ENCODE data around the gene DICER1. TPM values are rescaled to one million over a fixed set of nuclear protein-coding genes. Genes with fewer than 3 reads are reported as not detected.
A peak's percentile ranks its signal among the peaks of the same experiment; 100 is the strongest.

The DICER1 gene
- total RNA-seq, 2 donors from 2014 or later, result 46.5 to 48.1 TPM

DNA sequence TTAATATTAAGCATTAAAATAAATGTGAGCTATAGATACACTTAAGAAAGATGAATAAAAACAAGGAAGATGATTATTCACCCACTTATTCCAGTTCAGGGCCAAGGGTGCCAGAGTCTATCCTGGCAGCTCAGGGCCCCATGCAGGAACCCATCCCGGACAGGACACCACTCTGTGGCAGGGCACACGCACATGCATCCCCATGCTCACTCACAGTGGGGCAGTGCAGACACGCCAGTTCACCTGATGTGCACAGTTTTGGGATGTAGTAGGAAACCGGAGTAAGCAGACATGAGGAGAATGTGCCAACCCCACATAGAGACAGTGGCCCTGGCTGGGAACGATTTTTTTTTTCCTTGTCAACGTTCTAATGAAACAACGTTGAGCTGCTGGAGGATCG lies 47.2 kb downstream of the DICER1 start:
- ATAC-seq (replicated peaks), result no peak
- Mint-ChIP-seq H3K36me3 (ENCODE audit: low read depth) (peaks cover 93% of the 10 kb centered on the region), H3K4me1 (no peaks in the 10 kb centered on the region), H3K4me3 (no peak overlapping the region), H3K27me3 (no peaks in the 10 kb centered on the region), H3K27ac (no peak overlapping the region), H3K9me3 (no peaks in the 10 kb centered on the region)

DNA sequence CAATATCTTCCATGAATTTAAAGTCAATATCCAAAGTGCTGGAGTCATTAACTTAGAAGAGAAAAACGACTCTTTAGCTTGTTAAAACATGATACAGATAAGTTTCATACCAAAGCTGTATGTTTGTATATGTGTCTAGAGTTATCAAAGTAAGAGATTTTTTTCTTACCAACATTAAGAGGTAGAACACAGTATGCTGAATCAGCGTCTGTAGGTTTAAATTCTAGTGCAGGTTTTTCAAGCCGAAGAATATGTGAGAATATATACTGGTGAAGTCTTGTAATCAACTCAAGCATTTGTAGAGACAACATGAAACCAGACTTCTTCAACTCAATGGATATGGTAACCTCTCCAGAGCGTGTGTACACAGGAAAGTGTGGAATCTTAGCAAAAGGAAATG lies 49.6 kb downstream of the DICER1 start:
- no peak overlapping the region for H3K27ac Mint-ChIP-seq

DNA sequence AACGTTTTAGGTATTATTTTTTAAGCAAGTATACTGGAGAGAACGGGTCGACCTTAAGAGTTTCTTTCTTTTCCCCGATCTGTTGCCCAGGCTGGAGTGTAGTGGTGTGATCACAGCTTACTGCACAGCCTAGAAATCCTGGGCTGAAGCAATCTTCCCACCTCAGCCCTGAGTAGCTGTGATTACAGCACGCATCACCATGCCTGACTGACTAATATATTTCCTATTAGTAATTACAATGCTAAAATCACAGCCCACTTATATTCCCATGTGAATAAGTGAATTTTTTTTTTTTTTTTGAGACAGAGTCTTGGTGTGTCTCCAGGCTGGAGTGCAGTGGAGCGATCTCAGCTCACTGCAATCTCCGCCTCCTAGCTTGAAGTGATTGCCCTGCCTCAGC lies 50.4 kb downstream of the DICER1 start:
- Mint-ChIP-seq H3K36me3 (ENCODE audit: low read depth) (peaks cover 94% of the 10 kb centered on the region), H3K27me3 (no peaks in the 10 kb centered on the region), H3K27ac (no peak overlapping the region), H3K4me3 (no peak overlapping the region), H3K9me3 (no peaks in the 10 kb centered on the region), H3K4me1 (peaks cover 6% of the 10 kb centered on the region)
- no peak for ATAC-seq (replicated peaks)

More for the DNA sequence above, 49.6 kb downstream of the DICER1 start:
- H3K9me3 Mint-ChIP-seq, result no peaks in the 10 kb centered on the region
- H3K36me3 Mint-ChIP-seq (ENCODE audit: low read depth), result peaks cover 93% of the 10 kb centered on the region
- no peak for ATAC-seq (replicated peaks)
- peaks cover 1% of the 10 kb centered on the region for H3K4me1 Mint-ChIP-seq
- no peaks in the 10 kb centered on the region for H3K27me3 Mint-ChIP-seq
- no peak overlapping the region for H3K4me3 Mint-ChIP-seq

DNA sequence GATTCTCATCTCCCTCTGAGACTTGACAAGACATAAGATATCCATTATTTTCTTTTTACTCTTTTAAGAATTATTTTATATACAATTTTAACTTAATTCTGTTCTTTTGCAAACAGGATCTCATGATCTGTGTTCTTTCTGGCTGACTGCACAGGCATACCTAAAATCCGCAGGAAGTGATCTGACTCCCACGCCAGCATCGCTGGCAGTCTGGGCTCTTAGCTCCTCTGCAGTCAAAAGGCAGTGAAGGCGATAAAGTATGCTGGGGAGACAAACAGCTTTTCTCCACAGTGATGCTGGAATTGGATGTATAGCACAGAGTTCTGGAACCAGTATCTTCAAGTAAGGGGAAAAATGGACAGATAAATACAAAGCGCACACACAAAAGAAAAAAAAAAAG lies 52.4 kb downstream of the DICER1 start:
- H3K27me3 Mint-ChIP-seq, result no peaks in the 10 kb centered on the region
- H3K4me3 Mint-ChIP-seq, result no peak overlapping the region
- H3K27ac Mint-ChIP-seq, result no peak overlapping the region
- no peaks in the 10 kb centered on the region for H3K9me3 Mint-ChIP-seq
- peaks cover 86% of the 10 kb centered on the region for H3K36me3 Mint-ChIP-seq (ENCODE audit: low read depth)
- no peak for ATAC-seq (replicated peaks)
- peaks cover 11% of the 10 kb centered on the region for H3K4me1 Mint-ChIP-seq

DNA sequence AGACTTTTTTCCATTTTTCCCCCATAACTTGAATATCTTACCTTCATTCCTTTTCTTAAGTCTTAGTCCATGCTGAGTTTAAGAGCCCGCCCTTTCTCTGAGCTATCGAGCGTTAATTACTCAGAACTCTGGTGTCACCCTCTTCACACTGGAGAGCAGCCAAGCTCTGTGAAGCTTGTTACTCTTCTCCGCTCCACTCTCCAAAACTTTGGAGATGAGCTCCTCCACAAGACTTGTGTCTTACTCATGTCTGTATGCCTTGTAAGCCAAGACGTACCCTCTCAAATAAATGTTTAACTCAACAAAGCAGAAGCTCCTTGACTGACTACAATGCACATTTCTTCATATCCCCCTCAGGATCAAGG lies 54.7 kb downstream of the DICER1 start:
- Mint-ChIP-seq H3K4me1 (peaks cover 11% of the 10 kb centered on the region), H3K9me3 (no peaks in the 10 kb centered on the region)

DNA sequence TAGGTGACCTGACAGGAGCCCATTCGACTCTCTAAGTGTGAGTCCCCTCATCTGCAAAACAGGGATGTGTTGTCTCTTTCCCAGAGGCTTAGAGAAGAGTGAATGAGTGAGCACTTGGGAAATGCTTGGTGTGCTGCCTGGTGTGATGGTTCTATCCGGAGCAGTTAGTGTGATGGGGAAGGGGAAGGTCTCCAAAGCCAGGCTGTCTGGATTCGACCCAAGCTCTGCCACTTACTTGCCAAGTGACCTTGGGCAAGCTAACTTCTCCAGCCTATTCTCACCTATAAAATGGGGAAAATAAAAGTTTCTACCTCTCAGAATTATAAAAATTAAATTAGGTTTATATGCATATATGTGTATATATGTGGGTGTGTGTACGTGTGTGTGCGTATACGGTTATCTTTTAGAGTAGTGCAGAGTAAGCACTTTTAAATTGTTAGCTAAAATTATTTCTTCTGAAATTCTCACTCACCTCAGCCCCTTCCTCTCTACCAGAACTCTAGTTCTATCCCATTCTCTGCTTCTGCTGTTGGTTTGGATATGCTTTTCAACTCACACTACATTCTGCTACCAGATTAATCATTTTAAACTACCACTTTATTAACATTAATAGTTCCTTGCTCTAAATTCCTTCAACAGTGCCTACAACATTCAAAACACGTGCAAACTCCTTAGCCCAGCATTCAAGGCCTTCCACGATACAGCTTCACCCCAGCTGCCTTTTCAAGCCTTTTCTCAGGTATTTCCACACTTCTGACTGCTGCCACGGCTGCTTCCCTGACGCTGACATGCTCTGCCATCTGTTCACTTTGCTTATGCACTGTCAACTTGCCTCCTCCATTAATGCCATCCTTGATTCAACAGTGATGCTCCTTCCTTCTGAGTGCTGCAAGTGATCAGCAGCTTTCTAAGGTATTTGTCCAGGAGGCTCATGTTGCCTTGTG lies 55.3 kb downstream of the DICER1 start:
- no peak overlapping the region for H3K4me3 Mint-ChIP-seq
- no peaks in the 10 kb centered on the region for H3K27me3 Mint-ChIP-seq
- ATAC-seq (replicated peaks), result no peak
- H3K9me3 Mint-ChIP-seq, result no peaks in the 10 kb centered on the region
- H3K27ac Mint-ChIP-seq, result peak overlapping the region; percentile 7
- peaks cover 88% of the 10 kb centered on the region for H3K36me3 Mint-ChIP-seq (ENCODE audit: low read depth)
- peaks cover 11% of the 10 kb centered on the region for H3K4me1 Mint-ChIP-seq

More for the DNA sequence above, 54.7 kb downstream of the DICER1 start:
- peak overlapping the region; percentile 7 for H3K27ac Mint-ChIP-seq
- no peaks in the 10 kb centered on the region for H3K27me3 Mint-ChIP-seq
- ATAC-seq (replicated peaks), result no peak
- peaks cover 88% of the 10 kb centered on the region for H3K36me3 Mint-ChIP-seq (ENCODE audit: low read depth)
- H3K4me3 Mint-ChIP-seq, result no peak overlapping the region

DNA sequence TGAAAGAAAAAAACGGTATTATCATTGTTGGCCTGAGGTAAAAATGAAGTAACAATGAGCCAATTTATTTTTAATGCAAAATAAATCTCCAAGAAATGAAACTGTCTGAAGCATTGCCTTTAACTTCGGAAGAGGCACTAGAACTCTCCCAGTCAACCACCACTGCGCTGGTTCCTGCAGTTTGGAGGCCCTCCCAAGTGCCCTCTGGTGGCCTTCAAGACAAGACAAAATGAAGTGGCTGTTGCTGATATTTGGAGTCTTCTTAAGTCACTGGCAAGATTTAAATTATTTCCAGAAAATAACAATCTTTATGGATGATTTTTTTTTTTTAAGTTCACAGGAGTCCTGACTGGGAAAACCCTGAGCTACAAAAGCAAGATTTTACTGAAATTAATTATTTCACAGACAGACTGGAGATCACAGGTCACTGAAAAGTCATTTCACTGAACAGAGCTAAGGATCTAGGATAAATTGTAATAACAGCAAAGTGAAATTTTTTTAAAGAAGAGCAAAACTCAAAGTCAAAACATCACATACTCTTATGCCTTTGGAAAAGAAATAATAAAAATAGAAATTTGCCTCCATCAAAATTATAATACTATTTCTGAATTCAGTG lies 58.2 kb downstream of the DICER1 start:
- Mint-ChIP-seq H3K9me3 (no peaks in the 10 kb centered on the region), H3K4me1 (peaks cover 11% of the 10 kb centered on the region), H3K27me3 (no peaks in the 10 kb centered on the region), H3K4me3 (no peak overlapping the region), H3K27ac (no peak overlapping the region), H3K36me3 (ENCODE audit: low read depth) (peaks cover 90% of the 10 kb centered on the region)
- ATAC-seq (replicated peaks), result no peak

DNA sequence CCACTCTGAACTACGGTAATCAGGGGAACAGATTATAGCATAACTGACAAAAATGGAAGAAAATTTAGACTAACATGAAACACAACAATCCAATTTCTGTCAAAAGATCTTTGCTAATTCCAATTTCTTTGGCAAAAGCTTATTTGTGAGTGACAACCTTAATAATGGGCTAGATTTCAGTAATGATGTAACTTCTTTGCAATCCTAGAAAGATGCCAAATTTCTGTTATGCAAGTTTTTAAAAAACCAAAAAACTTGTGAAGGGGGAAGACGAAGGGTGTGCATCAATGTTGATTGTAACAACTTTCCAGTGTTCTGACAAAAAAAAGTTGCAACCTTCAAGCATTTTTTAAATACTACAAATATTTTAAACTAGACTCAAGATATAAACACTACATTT lies 59.9 kb downstream of the DICER1 start:
- H3K4me1 Mint-ChIP-seq, result peaks cover 6% of the 10 kb centered on the region
- no peaks in the 10 kb centered on the region for H3K27me3 Mint-ChIP-seq
- H3K9me3 Mint-ChIP-seq, result no peaks in the 10 kb centered on the region
- ATAC-seq (replicated peaks), result no peak
- no peak overlapping the region for H3K4me3 Mint-ChIP-seq
- peaks cover 90% of the 10 kb centered on the region for H3K36me3 Mint-ChIP-seq (ENCODE audit: low read depth)
- no peak overlapping the region for H3K27ac Mint-ChIP-seq

DNA sequence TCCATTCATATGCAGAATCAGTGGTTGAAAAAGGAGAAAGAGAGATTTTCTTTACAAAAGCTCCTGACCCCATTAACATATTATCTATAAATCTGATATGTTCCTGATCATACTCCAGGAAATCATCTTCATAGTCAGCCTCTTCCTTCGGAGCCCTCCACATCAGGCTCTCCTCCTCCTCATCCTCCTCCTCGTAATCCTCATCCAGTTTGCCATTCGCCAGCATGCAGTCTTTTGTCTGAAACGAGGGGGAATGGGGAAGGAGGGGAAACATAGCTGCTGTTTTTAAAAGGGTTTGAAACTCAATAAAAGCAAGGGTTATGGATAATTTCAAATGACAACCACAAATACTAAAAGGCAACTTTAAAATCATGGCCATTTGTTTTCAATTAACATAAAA lies 60.9 kb downstream of the DICER1 start:
- H3K27me3 Mint-ChIP-seq, result no peaks in the 10 kb centered on the region
- peaks cover 6% of the 10 kb centered on the region for H3K4me1 Mint-ChIP-seq
- H3K4me3 Mint-ChIP-seq, result no peak overlapping the region
- H3K27ac Mint-ChIP-seq, result no peak overlapping the region
- ATAC-seq (replicated peaks), result no peak
- H3K36me3 Mint-ChIP-seq (ENCODE audit: low read depth), result peaks cover 94% of the 10 kb centered on the region
- no peaks in the 10 kb centered on the region for H3K9me3 Mint-ChIP-seq

DNA sequence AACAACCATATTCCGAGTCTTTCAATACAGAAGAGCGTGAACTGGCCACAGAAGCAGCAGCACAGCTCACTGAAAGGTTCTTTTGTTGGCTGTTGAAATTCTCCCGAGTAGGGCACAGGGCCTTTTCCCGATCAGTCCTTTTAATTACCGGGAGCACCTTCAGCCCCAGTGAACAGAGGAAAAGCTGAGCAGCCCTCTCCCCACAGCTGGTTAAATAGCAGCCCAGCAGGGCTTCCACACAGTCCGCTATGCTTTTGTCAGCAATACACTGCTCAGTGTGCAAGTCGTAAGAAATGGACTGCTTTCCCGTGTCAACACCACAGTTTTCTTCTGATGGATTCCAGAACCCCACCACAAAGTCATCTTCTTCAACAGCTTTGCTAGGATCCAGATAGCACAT lies 61.3 kb downstream of the DICER1 start:
- no peak for ATAC-seq (replicated peaks)
- H3K4me1 Mint-ChIP-seq, result peaks cover 6% of the 10 kb centered on the region
- H3K4me3 Mint-ChIP-seq, result no peak overlapping the region
- H3K36me3 Mint-ChIP-seq (ENCODE audit: low read depth), result peaks cover 98% of the 10 kb centered on the region
- H3K27me3 Mint-ChIP-seq, result no peaks in the 10 kb centered on the region
- H3K9me3 Mint-ChIP-seq, result no peaks in the 10 kb centered on the region
- no peak overlapping the region for H3K27ac Mint-ChIP-seq

DNA sequence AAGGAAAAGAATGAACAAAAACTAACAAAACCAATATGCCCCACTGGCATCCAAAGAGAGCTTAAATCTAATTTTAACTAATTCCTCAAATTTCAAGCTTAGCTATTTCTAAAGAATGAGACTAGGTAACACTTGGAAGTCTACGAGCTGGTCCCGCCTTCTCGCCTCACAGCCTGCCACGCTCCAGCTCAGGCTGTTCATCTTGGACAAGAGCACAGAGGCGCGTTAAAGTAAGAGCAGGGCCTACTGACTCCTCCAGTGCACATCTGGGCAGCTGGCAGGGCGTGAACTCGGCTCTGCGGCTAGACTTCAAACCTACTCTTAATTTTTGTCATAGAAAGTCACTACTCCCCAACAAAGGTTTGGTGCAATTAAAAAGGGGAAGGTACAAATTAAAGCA lies 64.6 kb downstream of the DICER1 start:
- Mint-ChIP-seq H3K4me1 (no peaks in the 10 kb centered on the region), H3K4me3 (no peak overlapping the region), H3K27me3 (no peaks in the 10 kb centered on the region), H3K36me3 (ENCODE audit: low read depth) (peaks cover 99% of the 10 kb centered on the region), H3K9me3 (no peaks in the 10 kb centered on the region), H3K27ac (no peak overlapping the region)
- ATAC-seq (replicated peaks), result no peak

DNA sequence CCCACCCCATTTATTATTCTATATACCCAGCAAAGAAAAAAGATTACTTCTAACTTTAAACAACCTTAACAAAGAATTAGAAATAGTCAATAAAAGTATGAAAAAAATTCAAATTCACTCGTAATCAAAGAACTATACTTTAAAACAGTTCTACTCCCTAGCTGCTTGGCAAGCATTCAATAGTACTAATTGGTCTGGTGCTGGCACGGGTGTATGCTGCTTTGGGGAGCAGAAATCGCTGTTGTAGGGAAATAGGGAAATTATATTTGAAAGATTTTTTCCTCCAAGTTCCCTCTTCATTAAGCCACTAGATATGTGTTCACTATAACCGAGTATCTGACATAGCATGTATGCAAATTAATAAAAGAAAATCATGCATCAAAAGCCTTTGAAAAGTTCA lies 65.7 kb downstream of the DICER1 start:
- peaks cover 99% of the 10 kb centered on the region for H3K36me3 Mint-ChIP-seq (ENCODE audit: low read depth)
- no peaks in the 10 kb centered on the region for H3K4me1 Mint-ChIP-seq
- no peak overlapping the region for H3K4me3 Mint-ChIP-seq
- H3K9me3 Mint-ChIP-seq, result no peaks in the 10 kb centered on the region
- ATAC-seq (replicated peaks), result no peak
- H3K27ac Mint-ChIP-seq, result peak overlapping the region; percentile 3
- no peaks in the 10 kb centered on the region for H3K27me3 Mint-ChIP-seq

DNA sequence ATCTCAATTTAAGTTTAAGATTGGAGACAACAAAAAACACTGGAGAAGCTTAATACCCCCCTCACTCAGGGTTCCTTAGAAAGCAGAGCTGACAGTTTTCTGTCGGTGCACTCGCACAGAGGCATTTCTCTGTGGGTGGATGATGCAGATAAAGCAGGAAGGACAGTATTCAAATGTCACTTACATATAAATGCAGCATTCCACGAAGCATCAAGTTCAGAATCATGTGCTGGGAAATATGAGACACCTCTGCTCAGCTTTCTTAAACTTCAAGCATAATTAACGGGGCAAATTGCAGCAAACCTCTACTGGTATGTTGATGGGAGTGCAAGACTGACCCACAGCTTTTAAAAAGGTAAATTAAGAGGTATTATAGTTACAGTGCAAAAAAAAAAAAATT lies 68.7 kb downstream of the DICER1 start:
- H3K4me3 Mint-ChIP-seq, result no peak overlapping the region
- peaks cover 89% of the 10 kb centered on the region for H3K36me3 Mint-ChIP-seq (ENCODE audit: low read depth)
- no peak overlapping the region for H3K27ac Mint-ChIP-seq
- H3K27me3 Mint-ChIP-seq, result no peaks in the 10 kb centered on the region
- no peaks in the 10 kb centered on the region for H3K4me1 Mint-ChIP-seq
- H3K9me3 Mint-ChIP-seq, result no peaks in the 10 kb centered on the region
- ATAC-seq (replicated peaks), result no peak

DNA sequence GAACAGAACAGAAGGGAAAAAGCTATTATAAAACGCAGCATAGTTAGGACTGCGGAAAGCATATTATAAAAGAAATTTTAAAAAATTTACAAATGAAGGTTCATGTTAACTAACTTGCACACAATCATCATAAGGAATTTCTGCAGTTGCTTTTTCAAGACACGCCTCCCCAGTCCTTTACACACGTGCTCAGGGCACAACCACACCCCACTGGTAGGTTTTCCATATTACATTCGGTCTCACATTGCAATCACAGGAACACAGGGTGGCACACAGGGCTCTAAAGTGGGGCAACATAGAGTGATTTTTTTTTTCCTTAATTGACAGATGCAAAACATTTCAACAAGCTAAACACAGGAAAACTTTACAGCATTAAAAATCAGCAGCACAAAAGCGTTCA lies 69.7 kb downstream of the DICER1 start:
- Mint-ChIP-seq H3K36me3 (ENCODE audit: low read depth) (peaks cover 78% of the 10 kb centered on the region), H3K27ac (no peak overlapping the region), H3K4me1 (no peaks in the 10 kb centered on the region), H3K27me3 (no peaks in the 10 kb centered on the region), H3K4me3 (no peak overlapping the region), H3K9me3 (no peaks in the 10 kb centered on the region)
- ATAC-seq (replicated peaks), result no peak

DNA sequence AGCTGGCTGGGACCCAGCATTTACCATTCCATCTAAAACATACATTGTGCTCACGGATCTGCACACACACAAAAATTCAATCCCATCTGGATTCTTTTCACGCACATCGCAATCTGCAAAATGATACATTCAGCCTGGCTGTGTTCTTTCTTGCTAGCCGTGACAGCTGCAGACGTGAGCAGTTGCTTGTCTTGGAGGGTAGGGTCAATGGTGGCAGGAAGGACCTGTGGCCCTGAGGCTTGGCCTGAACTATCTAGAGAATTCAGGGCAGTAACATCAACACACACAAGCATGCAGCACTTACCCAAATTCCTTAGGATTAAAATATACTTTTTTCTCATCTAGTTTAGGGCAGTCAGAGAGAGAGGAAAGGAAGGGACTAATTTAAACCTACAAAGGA lies 72.0 kb downstream of the DICER1 start:
- H3K27ac Mint-ChIP-seq, result no peak overlapping the region
- no peaks in the 10 kb centered on the region for H3K9me3 Mint-ChIP-seq
- no peaks in the 10 kb centered on the region for H3K4me1 Mint-ChIP-seq
- peaks cover 55% of the 10 kb centered on the region for H3K36me3 Mint-ChIP-seq (ENCODE audit: low read depth)
- H3K4me3 Mint-ChIP-seq, result no peak overlapping the region
- no peak for ATAC-seq (replicated peaks)
- H3K27me3 Mint-ChIP-seq, result no peaks in the 10 kb centered on the region

Data from activated T-helper 17 cell treated with anti-CD3 and anti-CD28 coated beads, Interleukin-2, amount 50 U/mL, for 72 hours (primary cell).